ENCODE data around the gene ATF6. TPM values are rescaled to one million over a fixed set of nuclear protein-coding genes. Genes with fewer than 3 reads are reported as not detected.

The ATF6 gene
- polyA plus RNA-seq, 3 donors: 4.4 to 14.9 (median 9.6) TPM

GRCh38 chr1:161943737-161944136 is 177.6 kb downstream of the ATF6 start:
- 50 to 95% (median 86%) methylated on average over 1 of the region's 1 CpG for WGBS, 3 donors
- H3K27ac ChIP-seq (ENCODE audit: low read depth, low read length): no peak overlapping the region

DNA sequence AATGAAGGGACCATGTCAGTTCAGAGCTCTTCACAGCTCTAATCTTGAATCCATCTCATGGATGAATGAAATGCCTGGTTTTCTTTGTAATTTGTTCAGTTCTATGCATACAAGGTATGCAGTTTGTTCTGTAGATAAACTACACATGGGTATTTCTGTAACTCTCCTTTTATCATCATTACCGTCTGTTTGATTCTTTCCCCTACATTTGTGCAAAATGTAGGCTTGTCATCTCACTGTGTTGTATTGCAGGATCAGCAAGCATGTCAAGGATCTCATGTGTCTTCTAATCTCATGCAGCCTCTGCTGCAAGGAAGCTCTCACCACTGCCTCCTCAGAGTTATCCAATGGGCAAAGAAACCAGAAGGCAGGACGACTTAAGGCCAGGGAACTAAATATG is 178.3 kb downstream of the ATF6 start:
- WGBS, 3 donors: 85 to 91% (median 88%) methylated on average over 2 of the region's 2 CpGs
- no peak overlapping the region for H3K27ac ChIP-seq (ENCODE audit: low read depth, low read length)

DNA sequence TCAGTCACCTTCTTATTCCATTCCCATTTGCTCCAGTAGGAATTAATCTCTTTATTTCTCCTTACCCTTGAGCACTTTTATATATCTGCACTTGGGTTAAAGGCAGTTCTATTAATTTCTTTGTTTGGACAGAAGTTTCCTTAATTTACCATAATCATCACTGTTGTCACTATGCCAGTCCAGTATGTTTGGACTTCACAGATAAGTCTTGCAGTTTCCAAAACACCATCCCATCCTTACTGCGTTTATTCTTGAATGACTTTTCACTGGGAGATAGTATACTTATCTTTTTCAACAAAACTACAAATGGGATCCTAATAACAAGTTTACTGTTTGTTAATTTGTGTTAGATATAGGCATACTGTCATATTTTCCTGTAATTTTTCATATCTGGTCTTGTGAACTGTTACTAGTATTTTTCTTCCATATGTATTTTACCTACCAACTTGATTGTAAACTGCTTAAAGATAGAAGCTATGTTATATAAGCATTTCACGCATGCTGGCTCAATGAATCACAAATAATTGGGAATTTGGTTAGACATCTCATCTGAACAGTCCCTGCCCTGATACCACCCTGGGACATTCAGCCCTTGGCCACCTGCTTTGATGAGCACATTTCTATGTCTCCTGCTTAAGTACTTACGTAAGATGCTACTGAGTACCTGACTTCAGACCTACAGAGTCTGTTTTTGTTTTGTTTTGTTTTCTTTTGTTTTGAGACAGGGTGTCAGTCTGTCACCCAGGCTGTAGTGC is 179.4 kb downstream of the ATF6 start:
- 86 to 92% (median 92%) methylated on average over 3 of the region's 3 CpGs for WGBS, 3 donors
- H3K27ac ChIP-seq (ENCODE audit: low read depth, low read length): no peak overlapping the region

DNA sequence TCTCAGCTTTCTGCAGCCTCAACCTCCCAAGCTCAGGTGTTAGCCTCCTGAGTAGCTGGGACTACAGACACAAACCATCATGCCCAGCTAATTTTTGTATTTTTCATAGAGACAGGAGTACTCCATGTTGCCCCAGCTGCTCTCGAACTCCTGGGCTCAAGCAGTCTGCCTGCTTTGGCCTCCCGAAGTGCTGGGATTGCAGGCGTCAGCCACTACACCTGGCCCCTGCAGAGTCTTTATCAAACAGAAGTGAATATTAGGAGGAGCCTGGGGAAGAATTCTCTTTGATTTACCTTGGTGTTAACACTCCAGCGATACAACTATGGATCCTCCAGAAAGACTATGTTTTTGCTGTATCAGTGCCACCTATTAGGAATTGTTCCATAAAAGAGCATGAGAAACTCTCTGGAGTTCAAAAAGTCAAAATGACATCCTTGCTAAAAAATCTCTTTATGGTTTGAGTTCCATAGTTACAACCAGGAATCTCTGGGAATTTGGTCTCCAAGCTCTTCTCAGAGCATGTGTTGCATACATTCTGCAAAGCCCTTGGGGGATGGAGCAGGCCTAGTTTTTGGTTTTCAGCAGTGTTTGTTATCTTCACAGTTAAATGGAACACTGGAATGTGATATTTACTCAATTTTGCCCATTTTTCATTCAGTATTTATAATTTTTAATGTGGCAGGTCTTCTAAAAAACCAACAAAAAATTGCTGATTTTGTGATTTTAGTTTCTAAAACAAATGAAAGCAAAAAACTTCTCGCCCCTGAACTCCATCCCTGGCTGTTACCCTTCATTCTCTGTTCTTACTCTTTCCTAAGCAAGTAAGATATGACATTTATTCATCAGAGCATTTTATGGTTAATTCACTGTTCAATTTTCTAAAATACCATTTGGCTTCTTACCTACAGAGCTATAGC is 180.2 kb downstream of the ATF6 start:
- WGBS, 3 donors: 85 to 90% (median 85%) methylated on average over 5 of the region's 5 CpGs

GRCh38 chr1:161948435-161948834 is 182.3 kb downstream of the ATF6 start:
- 36 to 71% (median 57%) methylated on average over 4 of the region's 4 CpGs for WGBS, 3 donors
- H3K27ac ChIP-seq (ENCODE audit: low read depth, low read length): no peak overlapping the region

More for the DNA sequence above, 180.2 kb downstream of the ATF6 start:
- H3K27ac ChIP-seq (ENCODE audit: low read depth, low read length): no peak overlapping the region

DNA sequence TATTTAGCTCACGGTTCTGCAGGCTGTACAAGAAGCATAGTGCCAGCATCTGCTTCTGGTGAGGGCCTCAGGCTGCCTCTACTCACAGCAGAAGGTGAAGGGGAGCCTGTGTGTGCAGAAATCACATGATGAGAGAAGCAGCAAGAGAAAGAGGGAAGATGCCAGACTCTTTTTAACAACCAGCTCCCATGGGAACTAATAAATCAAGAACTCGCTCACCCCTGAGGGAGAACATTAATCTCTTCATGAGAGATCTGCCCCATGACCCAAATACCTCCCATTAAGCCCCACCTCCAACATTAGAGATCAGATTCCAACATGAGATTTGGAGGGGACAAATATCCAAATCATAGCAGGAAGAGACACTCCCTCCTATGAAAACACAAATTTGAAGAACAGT is 183.4 kb downstream of the ATF6 start:
- H3K27ac ChIP-seq (ENCODE audit: low read depth, low read length): no peak overlapping the region
- 78 to 86% (median 80%) methylated on average over 2 of the region's 2 CpGs for WGBS, 3 donors

- no peak overlapping the region for H3K27ac ChIP-seq (ENCODE audit: low read depth, low read length)
- WGBS, 3 donors: 79 to 96% (median 89%) methylated on average over 1 of the region's 1 CpG
These were observed 184.3 kb downstream of the ATF6 start for GRCh38 chr1:161950377-161950776.

GRCh38 chr1:161951646-161952045 is 185.5 kb downstream of the ATF6 start:
- whole genome bisulfite sequencing, 3 donors: 81 to 94% (median 81%) methylated on average over 1 of the region's 1 CpG
- H3K27ac ChIP-seq (ENCODE audit: low read depth, low read length): no peak overlapping the region

DNA sequence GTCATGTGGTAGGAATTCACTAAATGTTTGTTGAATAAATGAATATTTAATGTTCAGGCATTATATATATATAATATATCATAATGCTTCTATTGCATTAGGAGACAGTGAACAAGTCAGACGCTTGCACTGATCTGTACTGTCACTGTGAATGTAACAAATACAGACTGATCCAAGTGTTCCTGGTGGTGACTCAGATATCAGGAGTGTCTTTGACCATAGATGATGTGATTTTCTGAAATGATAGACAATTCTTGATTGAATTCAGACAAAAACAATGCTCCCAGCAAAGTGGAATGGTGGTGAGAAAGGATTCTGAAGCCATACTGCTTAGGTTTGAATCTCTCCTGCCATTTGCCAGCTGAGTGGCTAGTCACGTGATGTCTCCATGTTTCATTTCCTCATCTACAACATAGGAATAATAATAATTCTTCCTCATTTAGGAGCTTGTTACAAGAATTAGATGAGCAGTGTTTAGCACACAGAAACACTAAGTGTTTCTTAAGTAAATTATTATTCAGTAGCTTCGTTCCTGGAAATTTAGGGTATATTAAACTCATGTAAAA is 186.6 kb downstream of the ATF6 start:
- WGBS, 3 donors: 93% methylated on average over 3 of the region's 3 CpGs
- H3K27ac ChIP-seq (ENCODE audit: low read depth, low read length): no peak overlapping the region

DNA sequence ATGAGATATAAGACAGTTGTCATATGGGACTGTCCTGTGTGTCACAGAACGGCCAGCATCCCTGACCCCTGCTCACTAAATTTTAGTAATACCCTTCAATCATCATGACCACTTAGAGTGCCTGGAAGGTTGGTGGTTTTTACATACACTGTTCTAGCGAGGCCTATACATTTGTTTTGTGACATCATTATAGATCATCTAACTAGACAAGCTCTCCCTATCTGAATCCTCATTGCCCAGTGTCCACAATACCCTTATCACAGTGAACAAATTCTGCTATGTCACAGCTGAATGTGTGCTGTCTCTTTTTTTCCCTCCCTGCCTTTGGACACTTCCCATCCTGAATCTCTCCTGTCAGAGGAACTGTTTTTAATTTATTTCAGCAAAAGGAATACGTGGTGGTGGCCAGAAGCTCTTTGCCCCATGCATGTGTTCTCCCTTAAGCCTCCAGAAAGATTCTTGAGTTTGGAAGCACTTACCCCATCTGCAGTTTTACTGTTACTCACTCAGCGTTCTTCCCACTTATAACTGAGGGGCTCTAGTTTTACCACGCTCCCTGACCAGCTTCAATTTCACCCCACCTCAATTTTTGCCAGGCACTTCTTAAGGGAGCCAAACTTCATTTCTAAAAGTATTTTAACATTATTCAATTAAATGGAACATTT is 187.3 kb downstream of the ATF6 start:
- no peak overlapping the region for H3K27ac ChIP-seq (ENCODE audit: low read depth, low read length)
- 82 to 88% (median 87%) methylated on average over 5 of the region's 5 CpGs for WGBS, 3 donors

GRCh38 chr1:161954050-161954449 is 187.9 kb downstream of the ATF6 start:
- no peak overlapping the region for H3K27ac ChIP-seq (ENCODE audit: low read depth, low read length)
- 33 to 63% (median 35%) methylated on average over 2 of the region's 2 CpGs for WGBS, 3 donors

DNA sequence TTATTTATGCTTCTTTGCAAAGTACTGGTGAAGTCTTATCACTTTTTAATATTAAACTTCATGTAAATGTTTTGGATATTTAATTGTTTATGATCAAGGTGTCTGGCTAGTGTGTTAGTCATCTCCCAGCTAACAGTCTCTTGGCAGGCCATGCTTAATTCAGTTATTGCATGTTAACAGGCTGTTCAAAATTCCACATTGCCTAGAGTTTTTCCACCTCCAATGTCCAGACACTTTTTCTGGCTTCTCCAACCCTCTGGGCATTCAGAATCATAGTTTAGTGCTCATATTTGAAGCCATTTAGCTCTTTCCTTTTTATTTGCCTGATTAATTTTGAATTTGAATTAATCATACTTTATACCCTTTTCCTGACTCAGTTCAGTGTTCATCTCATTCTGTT is 188.3 kb downstream of the ATF6 start:
- no peak overlapping the region for H3K27ac ChIP-seq (ENCODE audit: low read depth, low read length)

DNA sequence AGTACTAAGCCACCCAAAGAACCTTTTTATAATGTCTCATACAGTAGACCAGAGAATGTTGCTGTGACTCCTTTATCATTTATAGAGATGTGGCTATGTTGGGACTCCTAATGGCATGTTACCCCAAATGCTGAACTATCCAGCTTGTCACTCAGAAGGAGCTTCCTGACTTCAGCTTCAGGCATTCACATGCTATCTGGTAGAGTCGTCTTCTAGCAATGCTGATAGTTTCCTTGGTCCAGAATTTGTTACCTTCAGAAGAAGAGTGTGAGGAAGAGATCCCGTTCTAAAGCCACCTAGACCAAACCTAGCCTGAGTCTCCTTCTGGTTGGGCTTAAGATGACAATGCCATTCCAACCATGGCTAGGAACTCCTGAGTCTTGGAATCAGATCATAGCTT is 189.5 kb downstream of the ATF6 start:
- no peak overlapping the region for H3K27ac ChIP-seq (ENCODE audit: low read depth, low read length)
- WGBS, 3 donors: 80 to 93% (median 88%) methylated on average over 2 of the region's 2 CpGs

DNA sequence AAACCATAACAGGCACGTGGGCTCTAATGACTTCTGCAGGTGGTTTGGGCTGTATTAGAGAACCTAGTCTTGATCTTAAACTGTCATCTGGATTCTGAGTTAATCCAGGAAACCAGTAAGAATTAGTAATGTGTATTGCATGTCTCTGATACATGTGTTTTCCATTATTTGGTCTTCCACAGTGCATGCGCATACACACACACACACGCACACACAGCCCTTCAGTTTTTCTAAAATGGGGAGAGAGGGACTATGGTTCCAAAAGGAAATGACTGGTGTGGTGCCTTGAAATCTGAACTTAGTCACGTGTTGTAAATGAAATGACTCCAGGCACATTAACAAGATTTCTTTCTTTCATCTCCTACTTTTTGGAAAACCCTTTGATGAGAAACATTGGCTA is 190.0 kb downstream of the ATF6 start:
- no peak overlapping the region for H3K27ac ChIP-seq (ENCODE audit: low read depth, low read length)
- WGBS, 3 donors: 72 to 84% (median 73%) methylated on average over 4 of the region's 4 CpGs

- WGBS, 3 donors: 81 to 89% (median 88%) methylated on average over 3 of the region's 3 CpGs
- no peak overlapping the region for H3K27ac ChIP-seq (ENCODE audit: low read depth, low read length)
These were observed 190.8 kb downstream of the ATF6 start for GRCh38 chr1:161956930-161957329.

- 81 to 86% (median 86%) methylated on average over 7 of the region's 7 CpGs for WGBS, 3 donors
- no peak overlapping the region for H3K27ac ChIP-seq (ENCODE audit: low read depth, low read length)
These were observed 192.3 kb downstream of the ATF6 start for GRCh38 chr1:161958425-161958824.

GRCh38 chr1:161962091-161962887 is 196.2 kb downstream of the ATF6 start:
- 47 to 80% (median 51%) methylated on average over 8 of the region's 8 CpGs for WGBS, 3 donors
- H3K27ac ChIP-seq (ENCODE audit: low read depth, low read length): no peak overlapping the region

GRCh38 chr1:161966067-161966466 is 199.9 kb downstream of the ATF6 start:
- no peak overlapping the region for H3K27ac ChIP-seq (ENCODE audit: low read depth, low read length)
- 91 to 94% (median 92%) methylated on average over 4 of the region's 4 CpGs for WGBS, 3 donors
